T follicular helper cell (primary cell): Measurements from ENCODE around the gene TGFA.
"Not testable (repeated sequence)": the region's sequence is repeated elsewhere in the genome, so short reads cannot be mapped to it uniquely, and the experiment has no call there.

ENCODE experiments used
- DNase-seq: peaks from one replicate; pipeline ENCODE4 v3.0.0-alpha.2; 2020; ENCODE audit warnings: low read depth

TGFA gene

DNA sequence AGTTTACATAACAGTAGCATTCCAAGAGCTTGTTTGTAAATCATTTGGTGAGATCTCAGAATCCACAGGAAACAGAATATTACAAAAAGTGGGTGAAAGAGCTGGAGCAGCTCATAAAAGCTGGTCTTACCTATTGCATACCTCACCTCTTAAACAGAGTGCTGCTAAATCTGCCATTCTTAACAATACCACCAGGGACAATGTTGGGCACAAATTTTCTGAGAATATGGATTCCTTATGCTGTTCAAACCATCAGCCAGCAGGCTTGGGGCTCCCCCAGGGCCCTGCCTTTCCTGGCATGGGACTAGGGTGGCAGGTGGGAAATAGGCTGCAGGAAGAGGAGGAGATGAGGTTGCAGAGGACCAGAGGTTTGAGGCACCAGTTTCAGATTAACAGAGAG, 55.6 kb downstream of the TGFA start:
- no peak for DNase-seq

DNA sequence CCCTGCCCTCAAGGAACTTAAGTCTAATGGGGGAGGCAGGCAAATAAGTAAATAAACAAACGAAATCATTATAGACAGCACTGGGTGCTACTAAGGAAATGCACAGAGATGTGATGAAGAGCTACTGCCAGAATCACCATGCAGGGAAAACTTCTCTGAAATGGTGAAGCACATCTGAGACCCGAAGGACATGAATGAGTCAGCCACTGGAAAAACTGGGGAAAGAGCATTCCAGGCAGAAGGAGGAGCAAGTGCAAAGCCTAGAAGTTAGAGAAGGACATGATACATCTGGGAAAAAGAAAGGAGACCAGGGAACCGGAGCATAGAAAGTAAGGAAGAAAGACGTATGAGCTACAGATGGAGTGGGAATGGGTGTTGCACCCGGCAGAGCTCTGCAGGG, 56.8 kb downstream of the TGFA start:
- DNase-seq = no peak

DNA sequence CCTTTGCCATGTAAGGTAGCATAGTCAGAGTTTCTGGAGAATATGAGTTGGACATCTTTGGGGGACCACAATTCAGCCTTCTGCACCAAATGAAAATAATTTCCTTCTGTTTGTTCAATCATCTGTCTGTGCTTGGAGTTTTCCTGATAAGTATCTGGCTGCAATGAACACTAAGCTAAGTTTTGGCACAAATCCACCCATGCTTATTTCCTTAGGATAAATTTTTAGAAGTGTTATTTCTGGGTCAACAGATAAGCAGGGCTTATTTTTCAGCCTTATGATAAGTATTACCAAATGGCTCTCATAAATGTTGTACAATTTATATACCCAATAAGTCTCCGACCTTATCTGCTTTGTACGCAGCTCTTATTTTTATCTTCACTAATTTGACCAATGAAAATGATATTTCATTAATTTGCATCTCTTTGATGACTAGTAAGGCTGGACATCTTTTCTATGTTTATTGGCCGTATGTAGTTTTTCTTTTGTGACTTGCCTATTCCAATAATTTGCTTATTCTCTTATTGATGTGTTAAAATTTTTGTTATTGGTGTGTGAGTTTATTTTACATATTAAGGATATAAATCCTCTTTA, 59.2 kb downstream of the TGFA start:
- no peak for DNase-seq

DNA sequence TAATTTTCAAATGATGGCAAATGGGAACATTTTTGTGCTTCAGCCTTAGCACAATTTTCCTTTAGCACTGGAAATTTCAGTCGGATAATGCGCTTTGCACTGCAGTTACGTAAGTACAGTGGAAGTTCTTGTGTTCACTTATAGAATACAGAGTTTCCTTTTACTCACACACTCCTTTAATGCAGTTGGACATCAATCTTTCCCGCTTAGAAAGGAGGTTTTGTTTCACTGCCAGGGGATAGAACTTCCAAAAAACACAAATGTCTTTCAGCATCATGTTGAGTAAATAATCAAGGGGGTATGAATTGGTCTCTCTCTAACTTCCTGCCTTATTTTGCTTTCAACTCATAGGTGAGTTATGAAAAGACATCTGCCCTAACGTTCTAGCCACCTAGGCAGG, 63.2 kb downstream of the TGFA start:
- DNase-seq = no peak

DNA sequence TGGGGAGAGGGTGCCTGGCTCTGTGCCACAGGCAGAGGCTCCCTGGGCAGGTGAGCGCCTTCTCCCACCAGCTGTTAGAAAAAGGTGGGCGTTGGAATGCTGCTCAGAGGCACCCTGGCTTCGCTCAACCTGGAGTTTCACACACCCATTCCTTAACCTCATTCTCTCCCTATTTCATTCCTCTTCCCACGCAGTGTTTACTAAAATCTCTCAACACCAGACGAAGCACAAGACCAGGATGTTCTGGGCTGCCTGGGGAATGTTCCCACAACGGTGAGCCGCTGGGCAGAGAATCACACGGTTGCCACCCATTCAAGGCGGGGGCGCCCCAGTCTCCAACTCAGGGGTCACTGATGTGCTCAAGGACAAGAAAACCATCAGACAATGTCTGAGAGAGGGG, 64.5 kb downstream of the TGFA start:
- DNase-seq = no peak

DNA sequence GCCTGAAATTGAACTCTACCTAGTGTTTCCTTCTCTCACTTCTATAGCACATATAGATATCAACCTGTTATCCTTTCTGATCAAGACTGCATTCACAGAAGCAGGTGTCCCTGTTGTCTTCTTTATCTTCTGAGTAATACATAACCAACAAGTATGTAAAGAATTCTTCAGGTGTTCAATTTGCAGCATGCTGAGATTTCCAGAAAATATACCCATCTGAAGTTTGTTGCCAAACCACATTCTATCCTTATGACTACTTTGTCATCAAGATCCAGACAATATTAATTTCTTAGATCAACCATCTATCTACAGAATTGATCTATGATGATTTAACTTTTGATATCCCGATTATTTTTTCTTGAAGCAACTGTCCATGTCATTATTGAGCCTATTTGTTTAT, 69.5 kb downstream of the TGFA start:
- no peak for DNase-seq

DNA sequence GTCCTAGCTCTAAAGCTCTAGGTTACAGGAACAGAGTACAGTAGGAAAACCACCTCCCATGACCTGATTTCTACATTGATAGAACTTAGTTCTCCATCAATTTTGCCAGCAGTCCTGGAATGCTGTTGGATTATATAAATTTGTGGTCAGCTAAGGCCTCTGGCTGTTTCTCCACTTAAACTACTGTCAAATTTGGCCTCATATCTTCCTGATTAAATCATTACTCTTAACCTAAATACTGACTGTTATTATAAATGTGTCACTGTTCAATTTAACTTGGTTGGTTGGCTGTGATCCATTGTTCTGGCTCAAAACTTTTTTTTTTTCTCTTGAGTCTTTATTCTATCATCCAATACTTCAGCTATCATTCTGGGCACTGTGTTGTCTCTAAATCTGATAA, 71.2 kb downstream of the TGFA start:
- DNase-seq = no peak

DNA sequence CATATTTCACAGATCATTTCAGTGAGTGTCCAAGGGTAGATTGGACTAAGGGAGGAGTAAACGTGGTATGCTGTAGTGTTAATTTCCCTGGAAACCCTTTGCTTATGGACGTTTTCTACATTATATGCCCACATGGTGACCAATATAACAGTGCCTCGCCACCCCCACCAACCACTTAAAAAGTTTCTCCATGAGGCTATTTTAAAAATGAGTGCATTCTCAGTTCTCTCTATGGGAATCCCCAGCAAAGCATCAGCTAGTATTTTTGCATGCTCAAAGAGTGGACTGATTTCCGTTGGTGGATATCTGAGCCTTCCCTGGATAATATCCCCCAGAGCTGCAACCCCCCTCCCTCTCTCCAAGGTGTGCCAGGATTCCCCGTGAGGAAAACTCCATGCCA, 73.2 kb downstream of the TGFA start:
- DNase-seq = no peak

DNA sequence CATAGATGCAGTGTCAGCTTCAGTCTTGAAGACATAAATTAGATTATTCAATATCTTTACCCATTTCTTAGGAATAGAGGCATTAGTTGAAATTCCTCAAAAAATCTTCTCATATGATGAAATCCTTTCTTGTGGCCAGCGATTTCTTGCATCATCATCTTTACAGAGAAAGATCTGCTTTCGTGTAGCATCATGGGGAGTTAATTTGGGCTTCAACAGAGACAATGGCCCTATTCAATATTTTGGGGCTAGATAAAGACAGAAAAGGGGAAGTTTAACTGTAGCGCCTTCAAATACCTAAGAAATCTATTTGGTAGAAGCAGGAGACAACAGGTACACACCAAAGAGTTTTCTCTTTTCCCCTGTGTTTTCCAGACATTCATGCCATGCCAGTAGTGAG, 73.8 kb downstream of the TGFA start:
- no peak for DNase-seq

DNA sequence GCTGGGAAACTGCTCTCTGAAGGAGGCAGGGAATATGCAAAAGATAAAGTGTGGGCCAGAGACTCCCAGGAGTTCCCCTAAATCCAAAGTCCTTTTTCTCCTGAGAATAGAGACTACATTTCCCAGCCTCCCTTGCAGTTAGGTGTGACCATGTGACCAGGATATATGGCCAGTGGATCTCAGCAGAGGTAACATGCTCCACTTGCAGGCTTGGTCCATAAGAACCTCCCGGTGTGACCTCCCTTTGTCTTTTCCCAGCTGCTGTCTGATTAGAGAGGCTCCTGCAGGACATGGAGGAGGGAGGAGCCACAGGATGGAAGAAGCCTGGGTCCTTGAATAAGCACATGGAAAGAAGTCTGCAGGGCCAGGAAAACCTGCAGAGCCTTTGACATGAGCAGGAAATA, 76.2 kb downstream of the TGFA start:
- DNase-seq = no peak

DNA sequence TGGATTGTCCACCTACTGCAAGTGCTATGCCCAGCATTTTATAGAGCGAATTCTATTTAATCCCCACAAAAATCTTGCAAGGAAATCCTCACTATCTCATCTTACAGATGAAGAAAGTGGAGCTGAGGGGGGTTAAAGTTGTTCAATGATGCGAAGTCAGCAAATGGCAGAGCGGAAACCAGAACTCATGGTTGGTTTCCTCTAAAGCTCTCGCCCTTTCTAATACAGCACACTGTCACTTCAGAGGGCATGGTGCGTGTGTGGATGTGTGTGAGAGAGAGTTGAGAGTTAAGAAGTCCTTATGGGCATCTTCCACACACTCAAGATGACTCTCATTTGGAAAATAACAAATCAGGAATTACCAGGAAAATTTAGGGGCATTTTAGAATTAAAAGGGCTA, 78.4 kb downstream of the TGFA start:
- no peak for DNase-seq

DNA sequence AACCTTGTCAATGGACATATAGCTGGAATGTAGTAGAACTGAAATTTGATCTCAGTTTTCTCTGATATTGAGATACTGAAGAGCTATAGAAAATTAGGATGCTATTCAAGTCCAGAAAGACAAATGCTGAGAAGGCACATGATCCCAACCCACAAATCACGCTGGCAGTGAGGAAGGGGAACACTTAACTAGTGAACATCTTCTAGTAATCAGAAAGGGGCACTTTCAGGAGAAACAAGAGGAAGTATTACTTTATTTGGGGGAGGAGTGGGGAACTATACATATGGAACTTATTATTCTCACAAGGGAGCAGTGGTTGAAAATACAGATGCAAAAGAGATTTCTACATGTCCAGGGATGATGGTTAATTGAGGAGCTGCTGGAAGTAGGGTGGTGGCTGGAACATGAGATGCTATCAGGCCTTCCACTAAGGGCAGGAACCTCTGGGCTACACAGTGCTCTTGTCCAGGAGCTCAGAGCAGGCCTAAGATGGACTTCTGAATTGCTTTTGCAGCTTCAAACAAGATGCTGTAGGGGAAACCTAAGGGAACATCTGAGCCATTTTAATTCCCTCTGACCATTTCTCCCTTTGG, 79.3 kb downstream of the TGFA start:
- no peak for DNase-seq

DNA sequence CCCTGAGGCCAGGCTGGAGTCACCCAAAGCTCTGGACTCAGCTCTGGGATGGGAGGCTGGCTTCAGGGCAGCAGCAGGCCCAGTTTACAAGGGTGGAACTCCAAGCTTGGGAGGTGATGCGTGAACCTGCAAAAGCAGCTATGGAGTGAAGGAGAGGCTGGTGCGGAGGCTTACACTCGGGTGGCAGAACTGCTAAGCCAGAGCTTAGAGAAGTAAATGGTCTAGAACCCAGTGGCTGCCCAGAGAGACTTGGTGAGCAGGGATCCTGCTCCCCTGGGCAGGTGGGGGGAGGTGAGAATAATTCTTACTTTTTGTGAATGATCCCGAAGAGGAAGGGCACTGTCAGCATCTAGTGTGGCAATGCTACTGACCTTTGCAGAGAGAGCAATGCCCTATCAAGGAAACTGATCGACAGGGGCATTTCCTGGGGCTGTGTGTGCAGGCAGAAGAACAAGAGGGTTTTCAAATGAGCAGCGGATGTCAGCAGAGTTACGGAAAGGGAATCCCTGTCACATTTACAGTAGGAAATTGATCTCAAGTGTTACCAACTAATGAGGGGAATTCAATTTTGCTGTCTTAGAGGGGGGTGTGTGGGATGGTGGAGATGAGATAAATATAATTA, 80.4 kb downstream of the TGFA start:
- DNase-seq = no peak

DNA sequence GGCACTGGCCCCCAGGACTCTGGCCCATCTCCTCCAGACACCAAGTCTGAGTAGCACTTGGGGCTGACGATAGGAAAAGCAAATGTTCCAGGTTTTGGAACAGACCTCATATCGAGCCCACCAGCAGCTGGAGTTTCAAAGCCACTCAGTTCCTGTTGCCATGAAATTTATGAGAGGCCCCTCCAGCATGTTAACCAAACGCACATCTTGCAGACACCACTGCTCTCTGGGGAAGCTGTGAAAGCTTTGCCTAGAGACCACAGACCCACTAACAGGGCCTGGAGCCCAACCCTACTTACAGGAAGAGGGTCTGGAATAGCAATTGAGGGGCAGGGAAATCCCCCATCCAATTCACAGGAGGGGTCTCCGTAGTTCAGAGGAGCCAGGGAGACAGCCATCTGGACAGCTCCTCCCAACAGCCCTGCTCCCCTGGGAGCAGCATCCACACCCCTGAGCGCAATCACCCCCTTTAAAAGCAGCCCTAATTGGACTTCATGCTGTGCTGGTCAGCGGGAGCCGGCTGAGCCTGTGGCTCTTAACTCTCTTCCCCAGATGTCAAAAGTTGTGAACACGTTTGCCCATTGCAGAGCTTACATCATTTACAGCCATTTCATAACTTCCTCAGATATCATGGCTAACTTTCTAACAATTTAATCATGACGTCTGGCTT, 81.3 kb downstream of the TGFA start:
- DNase-seq = no peak

DNA sequence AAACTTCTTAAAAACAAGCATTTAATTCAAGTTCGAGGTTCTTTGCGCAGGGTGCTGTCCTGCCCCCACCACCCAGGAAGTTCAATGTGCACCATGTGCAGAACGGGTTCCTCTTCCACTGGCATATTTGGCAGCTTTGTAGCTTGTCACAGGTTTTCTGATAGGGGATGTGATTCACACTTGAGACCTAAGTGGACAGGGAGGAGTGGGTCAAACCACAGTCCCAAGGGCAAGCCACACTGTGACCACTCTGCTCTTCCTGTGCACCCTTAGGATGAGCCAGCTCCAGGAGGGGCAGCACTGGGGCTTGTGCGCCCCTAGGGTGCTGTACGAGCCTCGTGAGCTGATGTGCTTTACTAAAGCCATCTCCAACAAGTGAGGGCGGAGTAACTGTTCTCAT, 82.5 kb downstream of the TGFA start:
- DNase-seq = no peak

DNA sequence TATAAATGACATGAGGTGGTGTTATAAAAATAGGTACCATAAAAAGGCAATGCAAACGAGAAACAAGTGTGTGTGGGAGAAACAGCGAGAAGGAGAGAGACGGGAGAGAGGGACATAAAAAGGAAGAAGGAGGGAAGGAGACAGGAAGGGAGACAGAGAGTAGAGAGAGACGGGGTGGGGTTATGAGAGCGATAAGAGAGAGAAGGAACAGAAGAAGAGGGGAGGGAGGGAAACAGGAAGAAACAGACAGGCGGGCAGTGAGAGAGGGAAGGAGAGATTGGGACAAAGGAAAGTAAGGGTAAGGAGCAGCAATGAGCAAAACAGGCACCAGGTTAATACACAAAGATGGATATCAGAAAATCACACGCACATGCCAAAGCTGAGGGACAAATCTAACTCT, 83.7 kb downstream of the TGFA start:
- no peak for DNase-seq

DNA sequence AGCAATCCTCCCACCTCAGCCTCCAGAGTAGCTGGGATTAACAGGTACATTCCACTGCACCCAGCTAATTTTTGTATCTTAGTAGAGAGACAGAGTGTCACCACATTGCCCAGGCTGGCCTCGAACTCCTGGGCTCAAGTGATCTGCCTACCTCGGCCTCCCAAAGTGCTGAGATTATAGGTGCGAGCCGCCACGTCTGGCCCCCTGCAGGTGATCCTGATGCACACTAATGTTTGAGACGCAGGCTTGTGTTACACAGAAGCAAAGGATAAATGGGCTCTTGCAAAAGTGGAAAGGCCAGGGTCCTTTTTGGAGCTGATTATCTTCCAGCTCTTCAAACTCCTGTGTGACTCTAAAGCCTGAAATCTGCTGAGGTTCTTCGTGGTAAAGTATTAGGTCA, 84.2 kb downstream of the TGFA start:
- DNase-seq = no peak

DNA sequence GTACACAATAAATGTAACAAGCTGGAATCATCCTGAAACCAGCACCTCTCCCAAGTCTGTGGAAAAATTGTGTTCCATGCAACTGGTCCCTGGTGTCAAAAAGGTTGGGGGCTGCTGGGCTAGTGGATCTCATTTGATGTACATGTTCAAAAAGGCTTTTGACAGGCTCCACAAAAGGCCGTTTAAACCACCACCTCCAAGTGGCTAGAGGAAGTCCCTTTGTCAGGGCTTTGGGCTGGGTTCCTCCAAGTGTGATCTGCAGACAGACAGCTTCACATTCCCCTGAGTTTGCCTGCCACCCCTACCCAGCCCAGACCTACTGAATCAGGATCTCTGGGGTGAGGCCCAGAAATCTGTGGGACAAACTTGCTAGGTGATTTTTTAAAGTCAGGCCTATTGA, 84.7 kb downstream of the TGFA start:
- no peak for DNase-seq

DNA sequence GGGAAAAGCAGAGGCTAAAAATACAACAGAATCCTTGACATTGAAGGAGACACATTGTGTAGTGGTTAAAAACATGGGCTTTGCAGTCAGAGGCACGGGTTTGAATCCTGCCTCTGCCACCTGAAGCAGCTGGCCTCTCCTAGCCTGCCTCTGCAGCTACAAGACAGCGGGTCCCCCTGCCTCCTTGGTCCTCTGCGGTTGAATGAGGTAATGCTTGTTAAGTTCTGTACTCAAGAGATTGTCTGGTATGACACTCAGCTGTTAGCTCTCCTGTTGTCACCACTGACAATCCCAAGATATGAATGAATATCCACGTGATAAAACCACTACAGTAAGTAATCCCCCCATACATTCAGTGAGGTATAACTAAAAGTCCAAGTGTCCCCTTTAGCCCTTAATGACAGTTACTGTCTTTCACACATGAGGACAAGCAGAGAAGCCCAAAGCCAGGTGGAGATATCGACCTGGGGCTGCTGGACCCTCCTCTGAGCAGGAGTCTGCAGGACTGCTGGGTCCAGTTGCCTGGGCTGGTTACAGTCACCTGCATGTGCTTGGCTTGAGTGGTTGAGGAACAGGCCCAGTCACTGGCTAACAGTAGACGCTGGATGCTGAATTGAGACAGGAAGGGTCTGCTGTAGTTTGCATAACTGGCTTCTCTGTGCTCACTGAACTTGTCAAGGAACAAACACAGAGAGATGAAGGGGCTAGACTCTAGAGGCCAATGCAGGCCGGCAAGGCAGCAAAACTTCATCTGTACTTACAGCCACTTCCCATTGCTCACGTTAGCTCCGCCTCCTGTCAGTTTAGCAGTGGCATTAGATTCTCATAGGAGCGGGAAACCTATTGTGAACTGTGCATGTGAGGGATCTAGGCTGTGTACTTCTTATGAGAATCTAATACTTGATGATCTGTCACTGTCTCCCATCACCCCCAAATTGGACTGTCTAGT, 85.5 kb downstream of the TGFA start:
- no peak for DNase-seq

DNA sequence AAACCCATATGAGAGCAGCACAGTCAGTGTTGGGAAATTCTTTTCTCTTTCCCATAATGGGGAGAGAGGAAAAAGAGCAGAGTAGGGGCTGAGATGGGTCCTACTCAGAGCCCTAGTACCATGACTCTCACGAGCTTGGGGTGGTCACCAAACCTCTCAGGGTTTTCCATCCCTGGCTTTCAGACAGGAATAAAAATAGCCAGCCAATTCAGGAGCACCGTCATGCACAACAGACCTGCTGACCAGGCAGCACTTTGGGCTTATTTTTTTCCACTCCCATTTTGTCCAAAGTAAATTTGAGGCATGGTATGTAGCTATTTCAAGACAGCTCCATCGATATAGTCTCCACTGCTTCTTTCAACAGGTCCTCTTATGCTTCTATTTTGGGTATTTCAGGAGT, 86.4 kb downstream of the TGFA start:
- no peak for DNase-seq

DNA sequence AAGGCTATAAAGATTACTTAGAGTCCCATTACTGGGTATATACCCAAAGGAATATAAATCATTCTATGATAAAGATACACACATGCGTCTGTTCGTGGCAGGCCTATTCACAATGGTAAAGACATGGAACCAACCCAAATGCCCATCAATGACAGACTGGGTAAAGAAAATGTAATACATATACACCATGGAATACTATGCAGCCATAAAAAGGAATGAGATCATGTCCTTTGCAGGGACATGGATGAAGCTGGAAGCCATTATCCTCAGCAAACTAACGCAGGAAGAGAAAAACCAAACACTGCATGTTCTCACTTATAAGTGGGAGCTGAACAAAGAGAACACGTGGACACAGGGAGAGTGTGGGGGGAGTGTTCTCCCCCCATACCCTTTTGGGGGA, 87.0 kb downstream of the TGFA start:
- DNase-seq = not testable (repeated sequence)

DNA sequence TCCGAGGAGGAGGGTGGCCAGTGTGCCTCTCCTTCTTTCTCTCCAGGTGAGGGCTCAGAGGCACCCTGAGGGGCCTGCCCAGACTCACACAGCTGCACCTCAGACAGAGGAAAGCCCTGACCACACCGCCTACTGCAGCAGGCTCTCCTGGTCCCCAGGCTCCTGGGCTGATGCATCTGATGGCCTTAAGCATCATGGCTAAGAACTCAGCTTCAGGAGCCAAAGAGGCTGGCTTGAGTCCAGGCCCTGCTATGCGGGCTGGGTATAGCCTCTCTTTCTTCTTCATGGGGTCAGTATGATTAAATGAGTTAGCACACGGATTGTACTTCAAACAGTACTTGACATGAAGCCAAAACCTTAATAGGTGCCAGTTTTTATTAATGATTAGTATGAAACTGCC, 89.6 kb downstream of the TGFA start:
- no peak for DNase-seq
